ENCODE data around the gene TAB2.

- TF ChIP-seq CTCF (IDR thresholded peaks at IDR 0.05) (no peak), POLR2A (IDR thresholded peaks at IDR 0.05) (no peak)
These were observed 41.9 kb upstream of the TAB2 start for GRCh38 chr6:149275621-149276020.

Data from uterus (tissue), 2 donors.